GM12873 (cell line): Measurements from ENCODE around the gene PDE1A.
A peak's percentile ranks its signal among the peaks of the same experiment; 100 is the strongest.

Source experiments
- CTCF ChIP-seq: IDR thresholded peaks from 2 replicates; pipeline ENCODE4 v1.5.1; 2012; ENCODE audit warnings: low read depth, mild to moderate bottlenecking, moderate library complexity, low read length, control low read depth; ENCODE audit not compliant: insufficient read depth; ENCODE audit errors: missing control alignments

PDE1A gene

GRCh38 chr2:182186132-182186735, 240.6 kb downstream of the PDE1A start:
- TF ChIP-seq CTCF: peak; percentile 46

- no peak for TF ChIP-seq CTCF
Measured at GRCh38 chr2:182182436-182182835, 244.4 kb downstream of the PDE1A start.

DNA sequence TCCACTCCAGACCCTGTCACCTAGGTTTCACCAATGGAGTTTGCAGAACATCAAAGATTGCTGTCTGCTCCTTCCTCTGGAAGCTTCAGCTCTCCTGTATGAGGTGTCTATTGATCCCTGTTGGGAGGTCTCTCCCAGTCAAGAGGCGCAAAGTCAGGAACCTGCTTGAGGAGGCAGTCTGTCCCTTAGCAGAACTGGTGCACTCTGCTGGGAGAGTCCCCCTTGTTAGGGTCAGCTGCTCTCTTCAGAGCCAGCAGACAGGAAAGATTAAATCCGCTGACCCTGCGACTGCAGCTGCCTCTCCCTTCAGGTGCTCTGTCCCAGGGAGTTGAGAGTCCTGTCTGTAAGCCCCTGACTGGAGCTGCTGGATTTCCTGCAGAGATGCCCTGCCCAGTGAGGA, 245.5 kb downstream of the PDE1A start:
- no peak for TF ChIP-seq CTCF

- no peak for TF ChIP-seq CTCF
Measured at GRCh38 chr2:182179176-182179575, 247.7 kb downstream of the PDE1A start.

DNA sequence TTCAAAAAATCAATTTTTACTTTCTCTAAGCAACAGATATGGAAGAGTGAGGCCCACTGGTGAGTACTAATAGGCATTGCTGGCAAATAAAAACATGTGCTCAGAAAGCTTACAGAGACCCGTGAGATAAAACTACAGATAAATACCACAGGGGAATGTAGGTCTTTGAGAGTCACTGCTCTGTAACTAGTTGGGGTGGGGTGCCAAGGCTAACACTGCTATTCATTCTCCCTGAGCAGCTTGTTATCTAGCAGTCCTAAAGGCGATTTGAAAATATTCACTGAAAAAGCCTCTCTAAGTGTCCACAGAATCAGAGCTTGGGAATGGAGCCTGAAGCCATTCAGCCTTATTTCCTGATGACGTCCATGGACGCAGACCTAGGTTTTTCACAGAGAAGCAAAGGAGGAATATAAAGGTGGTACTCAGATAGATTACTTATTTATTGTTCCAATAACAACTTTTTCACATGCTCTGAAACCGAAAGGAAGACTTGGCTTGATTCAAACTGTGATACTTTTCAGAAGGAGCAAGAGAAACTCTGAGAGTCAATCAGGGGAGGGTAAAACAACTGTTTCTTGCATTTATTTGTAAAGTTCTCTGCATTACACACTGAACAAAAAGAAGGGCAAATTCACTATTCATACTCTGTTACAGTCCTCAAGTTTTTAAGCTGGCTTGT, 252.8 kb downstream of the PDE1A start:
- TF ChIP-seq CTCF: no peak

DNA sequence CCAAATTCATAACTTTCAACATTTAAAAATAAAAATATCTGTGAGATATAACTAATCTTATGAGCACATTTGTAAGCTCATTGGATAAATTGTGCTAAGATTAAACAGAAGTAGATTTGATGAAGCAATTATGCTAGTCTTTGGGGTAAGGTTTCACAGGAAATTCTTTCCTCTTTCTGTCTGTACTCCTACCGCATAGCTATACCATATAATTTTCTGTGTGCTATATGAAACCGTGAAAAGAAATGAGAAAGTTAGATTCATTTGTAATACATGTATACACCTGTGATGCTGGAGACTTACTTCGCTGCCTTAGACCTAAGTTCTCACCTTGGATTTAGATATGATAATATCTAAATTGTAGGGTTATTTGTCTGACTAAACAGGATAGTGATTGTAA, 256.5 kb downstream of the PDE1A start:
- no peak for TF ChIP-seq CTCF

DNA sequence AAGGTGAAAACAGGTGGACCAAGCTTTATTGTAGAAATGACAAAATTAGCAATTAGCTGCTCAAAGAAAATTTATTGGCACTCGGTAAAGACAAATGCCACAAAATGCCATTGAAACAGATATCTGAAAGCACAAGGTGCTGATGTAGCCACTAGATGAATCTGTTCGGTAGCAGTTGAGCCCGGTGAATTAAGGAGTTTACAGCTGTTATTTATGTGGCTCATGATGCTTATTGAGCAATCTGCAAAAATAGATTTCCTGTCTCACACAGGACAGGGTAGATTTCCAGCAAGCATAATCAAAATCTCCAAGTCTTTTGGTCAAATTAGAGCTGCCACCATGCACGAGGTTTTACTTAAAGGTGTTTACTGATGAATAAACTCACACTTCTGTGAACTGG, 259.0 kb downstream of the PDE1A start:
- no peak for TF ChIP-seq CTCF
